ENCODE measurements around the gene PERCC1. TPM values are rescaled to one million over a fixed set of nuclear protein-coding genes. Genes with fewer than 3 reads are reported as not detected.
A peak's percentile ranks its signal among the peaks of the same experiment; 100 is the strongest.

PERCC1 gene
- total and polyA plus RNA-seq, 2 of the 4 experiments (the other 2 are of a cell fraction) = not detected

DNA sequence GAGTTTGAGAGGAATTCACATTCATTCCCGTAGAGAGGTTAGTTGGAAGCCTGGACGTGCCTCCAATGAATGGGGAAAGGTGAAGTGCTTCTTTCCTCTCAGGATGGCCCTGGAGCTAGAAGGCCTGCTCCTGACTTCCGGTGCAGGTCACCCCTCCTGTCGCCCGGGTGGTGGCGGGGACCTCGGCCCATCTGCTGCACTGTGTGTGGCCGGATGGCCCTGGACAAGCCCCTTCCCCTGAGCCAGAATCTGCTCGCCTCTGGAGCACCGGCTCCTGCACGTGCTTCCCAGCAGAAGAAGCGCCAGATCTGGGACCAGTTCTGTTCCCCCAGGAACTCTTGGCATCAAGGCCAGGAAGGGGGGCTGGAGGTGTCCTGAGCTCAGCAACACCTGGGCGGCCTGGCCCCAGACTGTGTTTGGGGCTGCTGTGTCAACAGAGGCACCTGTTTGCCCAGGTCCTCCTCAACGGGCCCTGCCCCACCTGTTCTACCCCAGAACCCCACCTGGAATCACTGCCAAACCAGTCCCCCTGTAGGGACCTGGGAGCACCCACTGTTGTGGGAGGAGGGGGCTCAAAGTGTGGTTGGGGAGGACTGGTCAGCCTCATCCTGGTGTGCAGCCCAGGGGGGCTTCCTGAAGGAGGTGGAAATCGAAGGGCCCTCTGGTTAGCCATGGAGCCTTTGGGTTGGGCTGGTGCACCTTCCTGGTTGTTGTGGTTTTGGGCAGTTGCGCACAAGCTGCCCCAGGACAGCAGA lies 5.1 kb upstream of the PERCC1 start:
- POLR2A ChIA-PET (ENCODE audit: unreplicated experiment) = no interaction called here

More for the DNA sequence above, 5.1 kb upstream of the PERCC1 start:
- Histone ChIP-seq H4K91ac (ENCODE audit: insufficient read depth, low read depth, low read length) (no peak overlapping the region), H2AK9ac (replicated peaks; ENCODE audit: low read depth, low read length, poor library complexity) (peak overlapping the region; percentile 37), H2AFZ (replicated peaks; ENCODE audit: low read length, poor library complexity) (no peak overlapping the region), H3K14ac (replicated peaks; ENCODE audit: low read depth, low read length) (no peak overlapping the region), H3K9me3 (ENCODE audit: control insufficient read depth, insufficient read depth, low read length) (no peaks in the 10 kb centered on the region), H2AK5ac (ENCODE audit: low read depth, low read length) (no peak overlapping the region), H3K9ac (ENCODE audit: low read depth, low read length) (no peak overlapping the region), H2BK15ac (ENCODE audit: low read depth, low read length) (no peak overlapping the region), H3K27ac (ENCODE audit: insufficient read depth, low read length) (no peak overlapping the region), H3K56ac (ENCODE audit: extremely low read depth, insufficient read depth, low read length) (no peak overlapping the region), H3K23ac (ENCODE audit: low read depth, low read length) (no peak overlapping the region), H2BK120ac (ENCODE audit: low read depth, low read length) (no peak overlapping the region), H3K4me2 (ENCODE audit: low read depth, low read length) (no peak overlapping the region), H3K79me1 (ENCODE audit: low read depth in 1 of 2, low read length in 2 of 2) (peaks cover 5 to 10% of the 10 kb centered on the region in 2 experiments; a peak in 2 of 4 replicates), H2BK20ac (ENCODE audit: low read depth, low read length) (no peak overlapping the region), H3K9me1 (ENCODE audit: insufficient read depth, low read length) (no peaks in the 10 kb centered on the region), H4K20me1 (ENCODE audit: insufficient read depth, low read length) (no peaks in the 10 kb centered on the region), H3K27me3 (ENCODE audit: control insufficient read depth, insufficient read depth, low read length) (no peaks in the 10 kb centered on the region; the same call in 1 of the 2 replicates), H3K4ac (ENCODE audit: low read depth, low read length) (no peak overlapping the region), H2BK5ac (ENCODE audit: low read depth, low read length, poor library complexity, severe bottlenecking) (no peak overlapping the region), H3K18ac (ENCODE audit: low read depth, low read length) (no peak overlapping the region), H3K36me3 (ENCODE audit: control insufficient read depth, insufficient read depth, low read length) (no peaks in the 10 kb centered on the region), H4K5ac (ENCODE audit: low read depth, low read length) (no peak overlapping the region), H3K4me3 (ENCODE audit: insufficient read depth, low read depth, low read length) (no peak overlapping the region), H3K4me1 (ENCODE audit: control insufficient read depth, insufficient read depth, low read length) (no peaks in the 10 kb centered on the region), H4K8ac (ENCODE audit: low read depth in 2 of 2, low read length in 2 of 2) (no peak overlapping the region)
- CTCF ChIA-PET = no interaction called here
- TF ChIP-seq CEBPB (IDR thresholded peaks at IDR 0.05; ENCODE audit: low read depth, low read length) (no peak), CHD1 (IDR thresholded peaks at IDR 0.05; ENCODE audit: low read depth, low read length) (no peak), BHLHE40 (IDR thresholded peaks at IDR 0.05; ENCODE audit: low read depth, low read length) (no peak), FOS (IDR thresholded peaks at IDR 0.05; ENCODE audit: low read depth, low read length) (no peak), ELK1 (IDR thresholded peaks at IDR 0.05; ENCODE audit: borderline replicate concordance, low read depth, low read length) (no peak), MAFK (IDR thresholded peaks at IDR 0.05; ENCODE audit: low read depth, low read length) (no peak), SMC3 (IDR thresholded peaks at IDR 0.05; ENCODE audit: low read depth, low read length) (no peak), POLR2A (IDR thresholded peaks at IDR 0.05; ENCODE audit: low read depth, low read length) (no peak), NFE2L2 (IDR thresholded peaks at IDR 0.05; ENCODE audit: low read depth, low read length) (no peak), RFX5 (IDR thresholded peaks at IDR 0.05; ENCODE audit: low read depth, low read length) (no peak), MXI1 (IDR thresholded peaks at IDR 0.05; ENCODE audit: borderline replicate concordance, low read depth, low read length) (no peak)
- TF ChIP-seq, protein P1, sequence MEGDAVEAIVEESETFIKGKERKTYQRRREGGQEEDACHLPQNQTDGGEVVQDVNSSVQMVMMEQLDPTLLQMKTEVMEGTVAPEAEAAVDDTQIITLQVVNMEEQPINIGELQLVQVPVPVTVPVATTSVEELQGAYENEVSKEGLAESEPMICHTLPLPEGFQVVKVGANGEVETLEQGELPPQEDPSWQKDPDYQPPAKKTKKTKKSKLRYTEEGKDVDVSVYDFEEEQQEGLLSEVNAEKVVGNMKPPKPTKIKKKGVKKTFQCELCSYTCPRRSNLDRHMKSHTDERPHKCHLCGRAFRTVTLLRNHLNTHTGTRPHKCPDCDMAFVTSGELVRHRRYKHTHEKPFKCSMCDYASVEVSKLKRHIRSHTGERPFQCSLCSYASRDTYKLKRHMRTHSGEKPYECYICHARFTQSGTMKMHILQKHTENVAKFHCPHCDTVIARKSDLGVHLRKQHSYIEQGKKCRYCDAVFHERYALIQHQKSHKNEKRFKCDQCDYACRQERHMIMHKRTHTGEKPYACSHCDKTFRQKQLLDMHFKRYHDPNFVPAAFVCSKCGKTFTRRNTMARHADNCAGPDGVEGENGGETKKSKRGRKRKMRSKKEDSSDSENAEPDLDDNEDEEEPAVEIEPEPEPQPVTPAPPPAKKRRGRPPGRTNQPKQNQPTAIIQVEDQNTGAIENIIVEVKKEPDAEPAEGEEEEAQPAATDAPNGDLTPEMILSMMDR (conservative IDR thresholded peaks at IDR 0.05; ENCODE audit: low read depth, low read length) = no peak
- dilution Hi-C loops (cut with HindIII; ENCODE audit: low sequenced_read_pairs, unreplicated experiment) = no loop called here
- whole genome bisulfite sequencing, 2 experiments (ENCODE audit: extremely low coverage in 2 of 2, insufficient read length in 1 of 2) = 84% methylated on average over 9 of the region's 16 CpGs; no CpG with 5 or more reads in 1 of the 2 experiments
- no TSS peak for BruUV-seq (replicated peaks)
- ATAC-seq (ENCODE audit: low read depth) = no peak
- in situ Hi-C loops (cut with MboI; ENCODE audit: low sequenced_read_pairs) = no loop called here
- no peak for DNase-seq
- intact Hi-C loops (cut with micrococcal nuclease) = loop anchor here (10.0 kb wide), 1 partner anchor 49 kb away; the partner anchor contains the start of gene CLCN7

Data from IMR-90 (cell line).